Renal cortex interstitium (tissue), 15 donors: ENCODE data around the gene ADGB. TPM values are rescaled to one million over a fixed set of nuclear protein-coding genes. Genes with fewer than 3 reads are reported as not detected.
"Not testable (repeated sequence)": the region's sequence is repeated elsewhere in the genome, so short reads cannot be mapped to it uniquely, and the experiment has no call there.

Experiments used
- DNase-seq, 11 donors: peaks; one replicate each; pipeline ENCODE4 v3.0.0-alpha.2; 2013; ENCODE audit warnings: low read depth in 9 of 11, low spot score in 4 of 11; ENCODE audit errors: extremely low read depth in 1 of 11
- long read RNA-seq, 16 experiments: transcript quantifications; one replicate each; lab custom pipeline, GENCODE V29; 2026
- polyA plus RNA-seq, 3 donors: library from polyadenylated mRNA; unstranded; fragments of 120-200 nt; gene quantifications; one replicate each; pipeline ENCODE4 v1.2.1, GENCODE V29; 2013; ENCODE audit not compliant: insufficient read length in 3 of 3

Gene ADGB
- under 1 TPM; 0.24 to 0.65 (median 0.46) TPM for polyA plus RNA-seq
- long read RNA-seq, donor 1: 0 reads
- long read RNA-seq, donor 2: 0 reads
- long read RNA-seq, donor 3: 0 reads
- long read RNA-seq, donor 4: 0 reads
- long read RNA-seq, donor 5: 0 reads
- long read RNA-seq, donor 6: 0 reads
- long read RNA-seq, donor 7: 0 reads
- long read RNA-seq, donor 8: 0 reads
- long read RNA-seq, donor 9: 0 reads
- long read RNA-seq, donor 10: 0 reads
- long read RNA-seq, donor 11: 0 reads
- long read RNA-seq, donor 12: 0 reads
- long read RNA-seq, donor 13: 0 reads
- long read RNA-seq, donor 14: 0 reads
- long read RNA-seq, donor 15: 0 reads
- long read RNA-seq, donor 16: 0 reads

DNA sequence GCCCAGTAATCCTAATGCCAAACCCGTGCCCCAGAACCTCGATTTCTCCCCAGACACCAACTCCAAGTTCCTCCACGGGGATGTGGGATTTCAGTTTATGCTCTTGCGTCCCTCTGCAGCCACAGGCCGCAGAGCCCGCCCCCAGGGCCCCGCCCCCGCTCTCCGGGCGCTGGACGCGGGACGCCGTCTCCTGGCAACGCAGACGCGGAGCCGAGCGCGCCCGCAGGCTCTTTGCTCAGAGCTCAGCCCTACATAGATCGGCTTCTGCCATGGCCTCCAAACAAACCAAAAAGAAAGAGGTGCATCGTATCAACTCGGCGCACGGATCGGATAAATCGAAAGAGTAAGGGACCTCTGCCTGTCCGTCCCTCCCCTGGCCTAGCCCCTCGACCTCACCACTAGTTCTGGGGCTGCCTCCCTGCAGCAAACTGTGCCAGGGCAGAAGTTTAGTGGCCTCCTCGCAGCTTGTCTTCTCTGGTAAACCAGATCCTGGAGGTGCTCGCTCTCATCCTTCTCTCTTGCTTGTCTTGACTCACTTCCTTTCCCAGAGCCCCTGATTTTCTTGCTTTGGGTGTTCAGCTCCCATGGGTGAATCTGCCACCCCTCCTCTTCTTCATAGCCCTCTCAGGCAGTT, at the start of gene ADGB:
ADGB (plus strand) TSS at position 201 of the 634 bp plus-strand sequence; CDS start at position 270, 69 bp downstream.
- peak; percentile 15 to 72 (median 45) for DNase-seq

- DNase-seq: no peak
These were observed 47.9 kb upstream of the ADGB start for GRCh38 chr6:146550911-146551310.

- DNase-seq: peak in 2 of 11 donors; percentile 35 to 41
These were observed 47.2 kb upstream of the ADGB start for GRCh38 chr6:146551545-146551944.

DNA sequence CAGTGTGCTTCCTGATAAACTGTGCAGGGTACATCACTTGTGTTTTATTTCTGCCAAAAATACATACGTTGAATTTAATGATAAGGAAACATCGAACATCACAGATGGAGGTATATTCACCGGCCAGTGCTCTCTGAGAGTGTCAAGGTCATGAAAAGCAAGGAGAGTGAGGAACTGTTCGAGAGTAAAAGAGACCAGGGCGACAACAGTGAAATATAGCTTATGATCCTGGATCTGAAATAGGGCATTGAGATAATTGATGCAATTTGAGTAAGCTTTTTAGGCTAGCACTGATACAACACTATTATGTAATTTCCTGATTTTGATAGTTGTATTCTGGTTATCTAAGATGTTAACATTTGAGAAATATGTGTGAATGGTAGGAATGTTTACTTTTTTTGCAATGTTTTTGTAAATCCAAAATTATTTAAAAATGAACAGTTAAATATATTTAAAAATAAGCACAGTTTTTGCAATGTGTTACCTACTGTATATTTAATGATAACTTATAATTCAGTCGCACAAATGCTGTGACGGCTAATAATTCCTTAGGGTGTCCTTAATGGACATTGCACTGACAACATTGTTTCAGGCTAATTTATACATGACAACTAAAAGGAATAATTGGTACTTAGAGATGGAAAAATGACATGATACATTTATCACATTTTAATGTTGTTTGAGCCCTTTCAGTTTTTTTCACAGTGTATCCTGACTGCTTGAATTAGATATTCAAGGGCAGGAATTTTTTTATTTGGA, 45.2 kb upstream of the ADGB start:
- no peak for DNase-seq

- DNase-seq: no peak
These were observed 38.2 kb upstream of the ADGB start for GRCh38 chr6:146560607-146561006.

- not testable (repeated sequence) for DNase-seq
These were observed 32.1 kb upstream of the ADGB start for GRCh38 chr6:146566661-146567060.

- DNase-seq: not testable (repeated sequence)
These were observed 30.2 kb upstream of the ADGB start for GRCh38 chr6:146568619-146569018.

DNA sequence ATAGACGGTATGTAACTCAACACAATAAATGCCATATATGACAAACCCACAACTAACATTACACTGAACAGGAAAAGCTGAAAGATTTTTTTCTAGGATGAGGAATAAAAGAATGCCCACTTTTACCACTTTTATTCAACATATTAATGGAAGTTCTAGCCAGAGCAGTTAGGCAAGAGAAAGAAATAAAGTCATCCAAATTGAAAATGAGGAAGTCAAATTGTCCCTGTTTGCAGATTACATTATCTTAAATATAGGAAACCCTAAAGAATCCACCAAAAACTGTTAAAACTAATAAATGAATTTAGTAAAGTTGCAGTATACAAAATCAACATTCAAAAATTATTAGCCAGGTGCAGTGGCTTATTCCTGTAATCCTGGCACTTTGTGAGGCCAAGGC, 24.6 kb upstream of the ADGB start:
- DNase-seq: no peak

DNA sequence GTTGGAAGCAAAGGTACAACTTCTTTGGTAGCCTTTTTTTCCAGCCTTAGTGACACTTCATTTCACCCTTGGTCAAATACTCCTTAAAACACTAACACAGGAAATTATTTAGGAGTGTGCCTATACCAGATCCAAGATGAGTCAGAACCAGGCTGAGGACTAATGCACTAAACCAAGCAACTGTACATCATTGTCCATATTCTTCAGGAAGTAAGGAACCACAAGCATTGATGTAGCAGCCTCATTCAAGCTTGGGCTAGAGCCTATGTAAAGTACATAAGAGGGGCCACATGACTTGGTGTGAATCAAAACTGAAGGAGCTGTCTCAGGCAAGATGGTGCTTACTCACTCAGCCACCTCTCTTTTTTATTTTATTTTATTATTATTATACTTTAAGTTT, 20.7 kb upstream of the ADGB start:
- DNase-seq: no peak

DNA sequence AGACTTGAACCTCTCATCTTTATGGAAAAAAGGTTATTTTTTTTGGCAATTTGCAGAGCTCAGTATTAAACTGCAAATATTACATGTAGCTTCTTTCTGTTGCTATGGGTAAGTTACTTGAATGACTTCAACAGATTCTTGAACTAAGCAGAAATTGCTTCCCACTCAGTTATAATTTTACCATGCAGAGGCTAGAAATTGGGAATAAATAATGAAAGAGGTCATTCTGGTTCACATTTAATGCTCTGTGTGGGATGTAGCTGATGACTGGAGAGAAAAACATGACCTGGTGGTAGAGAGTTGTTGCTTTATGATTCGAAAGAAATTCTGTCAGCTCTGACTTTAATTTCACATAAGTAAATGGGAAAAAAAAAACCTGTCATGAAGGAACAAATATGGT, 16.8 kb upstream of the ADGB start:
- no peak for DNase-seq

DNA sequence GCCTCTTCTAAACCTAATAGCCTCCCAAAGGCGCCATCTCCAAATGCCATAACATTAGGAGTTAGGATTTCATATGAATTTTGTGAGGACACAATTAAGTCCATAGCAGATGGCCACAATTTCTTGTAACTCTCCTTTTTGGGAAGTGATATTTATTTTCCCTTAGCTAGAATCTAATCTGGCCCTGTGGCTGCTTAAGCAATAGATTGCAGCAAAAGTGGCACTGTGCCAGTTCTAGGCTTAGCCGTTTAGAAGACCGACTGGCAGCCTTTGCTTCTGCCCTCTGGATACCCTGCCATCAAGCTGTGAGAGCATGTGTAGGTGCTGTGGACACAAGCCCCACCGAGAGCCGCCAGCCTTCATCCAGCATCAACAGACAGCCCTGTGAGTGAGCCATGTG, 15.9 kb upstream of the ADGB start:
- no peak for DNase-seq

DNA sequence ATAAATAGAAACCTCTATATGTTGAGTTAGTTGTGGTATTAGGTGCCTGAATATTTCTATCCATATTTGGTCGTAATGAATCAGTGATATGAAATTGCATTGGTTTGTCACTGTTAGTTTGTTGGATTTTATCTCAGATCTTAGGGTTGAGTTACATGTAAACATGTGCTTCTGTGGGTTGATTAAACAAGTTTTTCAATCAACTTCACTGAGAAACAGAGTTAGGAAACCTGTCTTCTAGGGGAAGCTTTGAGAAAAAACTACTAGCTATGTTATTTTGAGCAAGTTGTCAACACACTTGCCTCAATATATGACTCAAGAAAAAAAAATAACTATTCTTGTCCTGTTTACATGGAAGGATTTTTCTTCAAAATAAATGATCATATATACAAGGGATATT, 14.8 kb upstream of the ADGB start:
- DNase-seq: no peak

- no peak for DNase-seq
These were observed 11.3 kb upstream of the ADGB start for GRCh38 chr6:146587459-146587858.

DNA sequence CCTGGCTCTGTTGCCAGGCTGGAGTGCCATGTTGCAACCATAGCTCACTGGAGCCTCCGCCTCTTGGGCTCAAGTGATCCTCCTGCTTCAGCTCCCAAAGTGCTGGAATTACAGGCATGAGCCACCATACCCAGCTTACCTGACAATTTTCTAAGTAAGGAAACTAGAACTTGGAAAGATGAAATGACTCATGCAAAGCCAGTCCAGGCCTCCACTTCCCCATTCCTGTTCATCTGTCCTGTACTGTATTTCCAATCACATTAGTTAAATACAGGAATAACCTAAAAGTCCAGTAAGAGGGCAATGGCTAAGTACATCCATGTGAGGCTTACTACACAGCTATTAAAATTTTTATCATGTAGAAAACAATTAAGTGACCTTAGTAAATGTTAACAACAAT, 8.3 kb upstream of the ADGB start:
- DNase-seq: no peak

- no peak for DNase-seq
These were observed 6.3 kb upstream of the ADGB start for GRCh38 chr6:146592451-146592850.

GRCh38 chr6:146593986-146594385, 4.8 kb upstream of the ADGB start:
- no peak for DNase-seq

DNA sequence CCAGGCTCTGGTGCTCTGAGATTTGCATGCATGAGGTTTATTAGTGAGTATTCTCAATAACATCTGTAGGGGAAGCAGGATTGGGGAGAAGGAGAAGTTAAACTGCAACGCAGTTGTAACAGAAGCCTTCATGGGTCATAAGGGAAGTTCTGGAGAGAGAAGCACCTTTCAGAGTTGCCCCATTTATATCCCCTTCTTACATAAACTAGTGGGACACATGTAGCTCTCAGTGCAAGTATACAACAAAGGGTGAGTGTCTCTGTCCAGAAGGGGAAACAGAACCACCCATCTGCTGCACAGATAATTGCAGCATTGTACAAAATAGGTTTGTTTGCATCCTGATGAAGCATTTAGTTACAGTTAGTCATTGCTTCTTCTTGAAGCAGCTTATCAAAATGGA, 4.3 kb upstream of the ADGB start:
- no peak for DNase-seq

DNA sequence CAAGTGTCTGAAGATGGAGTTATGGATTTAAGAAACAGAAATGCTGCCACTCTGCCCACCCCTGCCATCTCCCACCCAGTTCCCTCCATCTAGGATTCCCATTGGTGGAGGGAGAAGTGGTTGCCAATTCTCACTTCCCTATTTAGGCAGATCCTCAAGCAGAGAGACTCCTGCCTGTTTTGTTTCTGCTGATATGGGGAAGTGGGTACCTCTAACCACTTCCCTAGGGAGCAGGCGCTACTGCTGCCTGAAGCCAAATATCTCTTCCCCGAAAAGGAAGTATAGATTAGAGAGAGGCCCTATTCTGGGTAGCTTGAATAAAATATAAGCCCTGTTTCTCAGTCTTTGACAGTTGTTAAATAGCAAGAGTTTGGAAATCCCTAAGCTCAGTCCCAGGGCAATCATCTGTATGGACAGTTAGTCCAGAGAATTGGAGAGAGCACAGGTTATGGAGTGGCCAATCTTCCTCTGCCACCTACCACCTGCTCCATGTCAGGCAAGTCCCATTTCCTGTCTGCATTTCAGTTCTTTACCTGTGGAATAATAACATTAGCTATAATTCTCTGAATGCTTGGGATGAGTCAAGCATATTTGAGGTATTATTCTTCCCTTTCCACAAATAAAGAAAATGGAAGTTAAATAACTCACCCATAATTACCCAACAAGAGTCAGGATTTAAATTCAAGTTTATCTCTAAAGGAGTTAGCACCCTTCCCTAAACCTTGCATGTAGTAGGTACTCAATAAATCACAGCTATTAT, 2.6 kb upstream of the ADGB start:
- no peak for DNase-seq

DNA sequence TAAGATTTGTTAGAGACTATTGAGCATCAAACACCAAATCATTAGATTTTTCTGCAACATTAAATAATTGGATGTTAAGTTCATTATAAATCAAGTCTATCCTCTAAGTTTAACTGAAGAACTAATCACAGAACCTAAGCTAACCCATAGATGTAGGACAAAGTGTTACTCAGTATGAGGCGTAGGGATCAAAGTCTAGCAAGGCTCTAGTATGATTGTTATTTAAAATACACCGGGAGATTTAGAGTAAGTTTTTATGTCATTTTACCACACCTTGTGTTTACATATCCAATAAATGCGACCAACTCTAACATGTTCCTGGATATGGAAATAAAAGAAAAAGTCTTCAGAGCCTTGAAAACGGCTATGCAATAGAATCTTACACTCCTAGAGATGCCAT, 2.6 kb downstream of the ADGB start:
- no peak for DNase-seq
